Measurements from ENCODE around the gene AFAP1.
A peak's percentile ranks its signal among the peaks of the same experiment; 100 is the strongest.

The AFAP1 gene

GRCh38 chr4:7839856-7840255, 99.8 kb downstream of the AFAP1 start:
- no peak for DNase-seq

- no peak for DNase-seq
Observed at GRCh38 chr4:7838136-7838782, 101.4 kb downstream of the AFAP1 start.

GRCh38 chr4:7837597-7838135, 102.0 kb downstream of the AFAP1 start:
- DNase-seq = no peak

- no peak for DNase-seq
Observed at GRCh38 chr4:7831858-7832730, 107.6 kb downstream of the AFAP1 start.

- peak; percentile 53 for DNase-seq
Observed at GRCh38 chr4:7831330-7831729, 108.3 kb downstream of the AFAP1 start.

- no peak for DNase-seq
Observed at GRCh38 chr4:7830747-7831146, 108.9 kb downstream of the AFAP1 start.

- DNase-seq = no peak
Observed at GRCh38 chr4:7829652-7830580, 109.7 kb downstream of the AFAP1 start.

- no peak for DNase-seq
Observed at GRCh38 chr4:7828793-7829301, 110.8 kb downstream of the AFAP1 start.

- DNase-seq = peak; percentile 27
Observed at GRCh38 chr4:7828011-7828720, 111.5 kb downstream of the AFAP1 start.

- no peak for DNase-seq
Observed at GRCh38 chr4:7827566-7827965, 112.1 kb downstream of the AFAP1 start.

GRCh38 chr4:7826909-7827306, 112.8 kb downstream of the AFAP1 start:
- DNase-seq = no peak

GRCh38 chr4:7826176-7826908, 113.3 kb downstream of the AFAP1 start:
- DNase-seq = no peak

GRCh38 chr4:7824218-7824617, 115.4 kb downstream of the AFAP1 start:
- DNase-seq = no peak

- no peak for DNase-seq
Observed at GRCh38 chr4:7823416-7823824, 116.2 kb downstream of the AFAP1 start.

GRCh38 chr4:7822877-7823276, 116.8 kb downstream of the AFAP1 start:
- no peak for DNase-seq

GRCh38 chr4:7822137-7822505, 117.5 kb downstream of the AFAP1 start:
- DNase-seq = no peak

- DNase-seq = no peak
Observed at GRCh38 chr4:7821245-7822136, 118.2 kb downstream of the AFAP1 start.

- no peak for DNase-seq
Observed at GRCh38 chr4:7820031-7820818, 119.4 kb downstream of the AFAP1 start.

- DNase-seq = no peak
Observed at GRCh38 chr4:7819446-7819845, 120.2 kb downstream of the AFAP1 start.

All from NCI-H69 (cell line).